Bone marrow (tissue), 2 donors: Measurements from ENCODE around the gene DLX3.
"Not testable (repeated sequence)": the region's sequence is repeated elsewhere in the genome, so short reads cannot be mapped to it uniquely, and the experiment has no call there.

Experiments
- DNase-seq, 2 donors: peaks; one replicate each; lab custom pipeline; 2025; lab: John Stamatoyannopoulos, UW

DLX3 gene

DNA sequence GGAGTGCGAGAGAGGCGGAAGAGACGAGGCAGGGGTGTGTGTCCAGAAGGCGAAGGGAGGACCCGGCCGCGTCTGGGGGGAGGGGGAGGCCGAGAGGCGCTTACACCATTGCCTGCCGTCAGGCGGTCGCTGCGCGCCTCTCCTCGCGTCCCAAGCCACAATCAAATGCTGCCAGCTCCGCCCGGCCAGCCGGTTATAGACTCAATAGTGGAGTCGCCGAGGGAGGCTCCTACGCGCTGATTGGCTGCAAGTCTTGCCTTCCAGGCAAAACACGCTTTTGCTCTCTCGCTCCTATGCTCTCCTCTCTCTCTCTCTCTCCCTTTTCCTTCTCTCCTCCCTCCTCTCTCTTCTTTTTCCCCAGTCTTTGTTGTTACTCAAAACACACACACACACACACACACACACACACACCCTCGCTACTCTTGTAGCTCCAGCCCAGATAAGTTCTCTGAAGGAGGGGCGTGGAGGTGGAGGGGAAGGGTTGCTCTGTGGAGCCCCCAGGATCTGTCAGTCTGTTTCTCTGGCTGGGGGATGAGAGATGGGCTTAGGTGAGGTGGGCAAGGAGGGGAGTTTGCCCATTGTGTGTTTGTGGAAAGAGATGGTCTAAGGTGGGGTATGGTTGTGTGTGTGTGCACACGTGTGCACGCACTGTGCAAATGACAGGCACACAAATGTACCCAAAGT is at the start of gene DLX3:
Gene DLX3, minus strand, starts transcription at position 170 of the 684 bp plus-strand sequence. CDS start 226 bp downstream, outside the sequence.
- DNase-seq, result no peak

DNA sequence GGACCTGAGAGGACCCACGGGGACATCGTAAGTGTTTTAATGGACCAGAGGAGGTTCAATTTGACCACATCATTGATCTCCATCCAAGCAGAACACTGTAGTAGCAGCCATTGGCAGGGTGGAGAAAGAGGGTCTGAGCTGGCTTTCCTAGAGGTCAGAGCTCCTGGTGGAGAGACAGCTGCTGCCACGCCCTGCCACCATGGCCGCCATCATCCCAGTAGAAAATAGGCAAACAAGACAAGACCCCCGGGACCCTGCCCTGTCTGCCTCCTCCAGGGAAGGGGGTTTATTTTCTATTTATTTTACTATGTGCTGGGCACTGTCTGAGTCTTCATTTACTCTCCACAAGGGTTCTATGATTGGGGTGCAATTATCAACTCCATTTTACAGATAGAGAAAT is 49.5 kb upstream of the DLX3 start:
- DNase-seq, result no peak

GRCh38 chr17:50043290-50044148 is 48.5 kb upstream of the DLX3 start:
- DNase-seq, result no peak

DNA sequence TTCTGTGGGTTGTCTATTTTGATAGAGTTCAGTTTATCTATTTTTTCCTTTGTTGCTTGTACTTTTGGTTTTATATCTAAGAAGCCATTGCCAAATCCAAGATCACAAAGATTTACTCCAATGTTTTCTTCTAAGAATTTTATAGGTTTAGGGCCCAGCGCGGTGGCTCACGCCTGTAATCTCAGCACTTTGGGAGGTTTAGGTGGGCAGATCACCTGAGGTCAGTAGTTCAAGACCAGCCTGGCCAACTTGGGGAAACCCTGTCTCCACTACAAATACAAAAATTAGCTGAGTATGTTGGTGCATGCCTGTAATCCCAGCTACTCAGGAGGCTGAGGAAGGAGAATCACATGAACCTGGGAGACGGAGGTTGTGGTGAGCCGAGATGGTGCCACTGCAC is 47.2 kb upstream of the DLX3 start:
- no peak for DNase-seq

GRCh38 chr17:50040496-50040895 is 45.5 kb upstream of the DLX3 start:
- DNase-seq, result not testable (repeated sequence)

DNA sequence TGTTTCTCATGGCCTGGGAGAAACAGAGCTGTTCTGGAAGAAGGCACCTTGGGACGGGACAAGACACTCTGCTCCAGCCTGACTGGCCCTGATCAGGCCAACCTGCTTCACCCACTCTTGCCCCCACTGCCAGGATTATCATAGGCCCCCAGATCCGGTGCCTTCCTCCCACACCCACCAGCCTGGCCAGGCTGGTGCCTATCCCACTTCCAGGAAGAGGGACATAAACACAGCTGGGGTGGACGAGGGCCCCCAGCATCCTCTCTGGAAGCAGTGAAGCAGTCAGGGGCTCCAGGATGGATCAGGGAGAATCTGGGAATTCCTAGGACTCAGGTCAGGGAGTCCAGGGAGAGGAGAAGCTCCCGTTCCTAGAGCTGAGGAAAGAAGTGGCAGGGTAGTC is 44.0 kb upstream of the DLX3 start:
- DNase-seq, result no peak

DNA sequence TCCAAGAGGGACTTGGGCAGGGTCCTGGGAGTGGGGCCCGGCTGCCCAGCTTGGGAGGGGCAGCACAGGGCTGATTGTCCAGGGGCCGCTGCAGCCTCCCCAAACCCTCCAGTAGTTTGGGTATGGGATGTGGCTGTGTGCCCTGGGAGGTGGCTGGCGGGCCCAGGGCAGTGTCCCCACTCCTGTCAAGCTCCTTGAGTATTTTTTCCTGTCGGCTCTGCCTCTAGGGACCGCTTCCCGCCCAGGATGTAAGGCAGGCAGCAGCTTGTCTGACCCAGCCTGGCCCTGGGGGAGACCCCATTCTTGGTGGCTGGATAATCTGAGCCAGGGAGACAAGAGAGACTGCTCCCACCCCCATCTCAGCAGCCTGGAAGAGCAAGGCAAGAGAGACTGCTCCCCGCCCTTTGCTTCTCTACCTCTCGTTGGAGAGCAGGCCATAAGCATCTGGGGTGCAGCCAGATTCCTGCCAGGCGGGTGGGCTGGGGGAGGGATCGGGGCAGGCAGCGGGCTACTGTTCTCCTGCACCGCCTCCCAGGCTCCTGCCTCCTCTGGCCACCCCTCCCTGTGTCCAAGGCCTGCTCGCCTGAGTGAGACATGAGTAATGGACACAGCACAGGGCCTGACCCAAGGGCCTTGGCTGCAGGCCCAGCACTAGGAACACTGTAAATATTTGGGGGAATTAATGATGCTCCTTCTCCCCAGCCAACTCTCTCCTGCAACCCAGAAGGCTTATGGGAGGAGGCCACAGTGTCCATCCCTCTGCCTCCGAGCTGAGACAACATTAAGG is 42.5 kb upstream of the DLX3 start:
- DNase-seq, result no peak

DNA sequence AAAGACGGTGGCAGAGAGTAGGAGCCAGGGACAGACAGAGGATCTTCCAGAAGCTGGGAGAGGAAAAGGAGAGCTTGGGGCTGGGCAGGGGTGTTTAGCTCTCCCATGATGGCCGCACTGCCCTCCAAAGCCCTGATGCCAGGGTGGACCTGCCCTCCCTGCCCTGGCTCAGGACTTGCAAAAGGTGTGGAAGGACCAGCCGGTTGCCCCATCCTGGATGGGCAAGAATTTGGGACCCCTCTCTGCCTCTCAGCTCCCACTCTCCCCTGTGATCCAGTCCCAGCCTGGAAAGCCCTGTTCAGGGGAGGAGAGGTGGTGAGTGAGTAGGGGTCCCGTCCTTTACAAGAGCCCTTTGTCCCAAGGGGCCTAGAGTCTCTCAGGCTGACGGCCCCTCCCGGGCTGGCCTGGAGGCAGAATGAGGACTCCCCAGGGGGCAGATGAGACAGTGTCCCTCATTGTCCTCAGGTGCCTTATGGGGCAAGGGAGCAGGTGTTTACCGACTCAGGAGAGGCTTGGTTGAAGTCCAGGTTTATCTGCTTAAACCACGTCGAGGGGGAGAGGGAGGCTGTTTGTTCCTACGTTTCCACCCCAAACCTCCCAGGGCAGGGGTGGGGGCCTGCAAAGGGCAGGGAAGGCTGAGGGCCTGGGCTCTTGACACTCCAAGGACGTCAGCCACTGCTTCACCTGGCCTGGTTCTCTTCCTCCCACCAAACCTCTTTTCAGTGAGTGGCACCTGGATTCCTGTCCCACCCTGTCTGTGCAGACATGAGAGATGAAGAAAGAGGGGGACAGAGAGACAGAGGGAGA is 41.6 kb upstream of the DLX3 start:
- no peak for DNase-seq

DNA sequence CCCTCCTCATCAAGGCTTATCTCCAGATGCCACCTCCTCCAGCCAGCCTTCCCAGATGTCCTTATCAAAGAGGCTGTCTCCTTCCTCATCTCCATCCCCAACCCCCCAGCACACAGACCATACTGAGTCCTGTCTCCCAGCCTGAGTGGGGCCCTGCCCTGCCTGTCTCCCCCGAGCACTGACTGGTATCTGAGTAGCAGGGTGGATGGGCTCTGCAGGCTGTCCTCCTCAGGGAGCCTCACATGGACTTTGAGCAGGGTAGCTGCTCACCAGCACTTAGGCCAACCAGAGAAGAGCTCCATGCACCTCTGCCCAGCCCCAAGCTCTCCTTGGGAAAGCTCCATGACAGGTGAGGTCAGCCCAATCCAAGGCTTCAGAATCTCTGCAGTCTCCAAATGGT is 40.9 kb upstream of the DLX3 start:
- DNase-seq, result no peak

- no peak for DNase-seq
Measured at GRCh38 chr17:50035421-50035879, 40.4 kb upstream of the DLX3 start.

DNA sequence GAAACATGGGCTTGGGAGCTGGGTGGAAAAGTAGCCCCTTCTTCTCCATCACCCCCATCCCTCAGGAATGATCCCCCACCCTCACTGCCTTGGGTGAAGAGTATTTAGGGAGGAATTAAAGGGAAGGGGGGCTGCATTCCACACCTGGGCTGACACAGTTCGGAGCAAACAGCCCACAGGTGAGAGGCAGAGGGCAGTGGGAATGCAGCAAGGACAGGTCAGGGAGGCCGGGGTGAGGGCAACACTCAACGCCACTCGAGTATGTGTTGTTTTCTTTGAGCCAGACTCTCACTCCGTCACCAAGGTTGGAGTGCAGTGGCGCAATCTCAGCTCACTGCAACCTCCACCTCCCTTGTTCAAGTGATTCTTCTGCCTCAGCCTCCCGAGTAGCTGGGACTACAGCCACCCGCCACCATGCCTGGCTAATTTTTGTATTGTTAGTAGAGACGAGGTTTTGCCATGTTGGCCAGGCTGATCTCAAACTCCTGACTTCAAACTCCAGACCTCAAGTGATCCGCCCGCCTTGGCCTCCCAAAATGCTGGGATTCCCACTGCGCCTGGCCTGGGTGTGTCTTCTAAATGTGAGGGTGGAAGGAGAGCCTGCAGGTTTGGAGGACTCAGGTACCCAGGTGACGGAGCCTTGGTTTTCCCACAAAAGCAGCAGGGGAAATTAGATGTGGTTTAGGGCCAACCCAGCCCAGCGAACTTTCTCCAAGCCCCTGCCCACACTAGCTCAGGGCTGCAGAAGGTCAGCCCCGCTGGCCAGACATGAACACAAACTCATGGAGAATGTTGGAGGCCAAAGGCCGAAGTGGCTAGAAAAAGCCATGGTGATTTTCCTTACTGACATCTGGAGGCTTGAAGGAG is 39.7 kb upstream of the DLX3 start:
- no peak for DNase-seq

GRCh38 chr17:50033316-50033715 is 38.3 kb upstream of the DLX3 start:
- DNase-seq, result no peak

DNA sequence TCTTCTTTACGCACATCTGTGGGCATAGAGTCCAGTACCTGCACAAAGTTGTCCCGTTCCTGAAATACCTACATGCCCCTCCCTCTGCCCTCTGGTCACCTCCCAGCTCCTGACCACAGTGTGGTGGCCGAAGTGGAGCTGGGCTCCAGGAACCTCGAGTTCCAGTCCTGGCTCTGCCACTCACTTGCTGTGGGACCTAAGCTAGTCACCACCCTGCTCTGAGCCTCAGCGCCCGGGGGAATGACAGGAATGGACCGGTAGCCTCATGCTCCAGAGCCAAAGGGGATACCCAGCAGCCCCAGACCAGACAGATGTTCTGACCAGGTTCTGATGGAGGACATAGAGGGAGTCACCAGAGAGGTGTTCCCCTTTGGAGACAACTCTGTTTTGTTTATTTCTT is 34.2 kb upstream of the DLX3 start:
- DNase-seq, result no peak

DNA sequence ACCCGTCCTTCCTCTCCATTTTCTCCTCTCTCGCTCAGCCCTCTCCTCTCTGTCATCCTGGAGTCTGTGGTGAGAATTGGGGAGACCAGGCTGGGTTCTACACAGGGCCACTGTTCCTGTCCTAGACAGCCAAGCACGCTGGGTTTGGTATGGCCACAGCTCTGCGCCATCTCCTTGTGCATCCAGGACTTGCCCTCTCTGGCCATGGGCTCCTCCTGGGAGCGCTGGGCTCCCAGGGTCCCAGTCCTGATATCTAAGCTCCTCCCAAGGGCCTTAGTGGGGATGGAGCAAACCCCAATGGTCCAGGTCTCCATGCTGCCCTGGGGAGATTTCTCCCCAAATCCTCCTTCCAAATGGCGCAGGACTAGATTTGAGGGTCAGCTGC is 33.7 kb upstream of the DLX3 start:
- no peak for DNase-seq

- DNase-seq, result peak in 1 of 2 donors; percentile 48
Measured at GRCh38 chr17:50027881-50028735, 33.1 kb upstream of the DLX3 start.

DNA sequence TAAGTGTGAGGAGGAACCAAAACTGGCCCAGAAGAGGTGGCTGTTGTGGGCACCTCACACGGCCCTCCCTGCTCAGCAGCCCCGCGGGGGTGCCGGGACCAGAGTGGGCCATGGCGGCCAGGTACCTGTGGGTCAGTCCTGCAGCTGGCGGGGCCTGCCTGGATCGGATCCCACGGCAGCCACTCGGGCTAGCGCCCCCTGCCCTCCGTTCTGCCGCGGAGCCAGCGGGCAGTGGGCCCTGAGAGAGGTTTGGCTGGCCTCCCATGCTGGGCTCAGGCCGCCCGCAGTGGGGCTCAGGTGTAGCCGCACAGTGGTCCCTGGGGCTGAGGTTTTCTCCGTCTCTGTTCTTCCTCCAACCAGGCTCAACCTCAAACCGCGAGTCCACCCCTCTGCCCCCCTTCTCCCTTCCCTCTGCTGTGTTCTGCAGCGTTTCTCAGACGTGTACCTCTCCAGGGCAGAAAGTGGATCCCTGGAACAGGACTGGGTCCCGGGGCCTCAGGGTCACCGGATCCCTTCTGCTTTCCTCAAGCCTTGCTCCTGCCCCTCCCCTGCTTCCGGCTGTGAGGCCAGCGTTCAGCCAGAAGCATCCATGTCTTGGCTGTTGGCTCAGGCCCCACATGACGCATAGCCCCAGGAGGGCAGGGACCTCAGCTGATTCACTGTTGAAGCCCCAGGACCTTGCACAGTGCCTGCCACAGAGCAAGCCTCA is 32.3 kb upstream of the DLX3 start:
- DNase-seq, result peak; percentile 27 to 29

- DNase-seq, result peak in 1 of 2 donors; percentile 41
Measured at GRCh38 chr17:50026837-50027171, 31.8 kb upstream of the DLX3 start.

DNA sequence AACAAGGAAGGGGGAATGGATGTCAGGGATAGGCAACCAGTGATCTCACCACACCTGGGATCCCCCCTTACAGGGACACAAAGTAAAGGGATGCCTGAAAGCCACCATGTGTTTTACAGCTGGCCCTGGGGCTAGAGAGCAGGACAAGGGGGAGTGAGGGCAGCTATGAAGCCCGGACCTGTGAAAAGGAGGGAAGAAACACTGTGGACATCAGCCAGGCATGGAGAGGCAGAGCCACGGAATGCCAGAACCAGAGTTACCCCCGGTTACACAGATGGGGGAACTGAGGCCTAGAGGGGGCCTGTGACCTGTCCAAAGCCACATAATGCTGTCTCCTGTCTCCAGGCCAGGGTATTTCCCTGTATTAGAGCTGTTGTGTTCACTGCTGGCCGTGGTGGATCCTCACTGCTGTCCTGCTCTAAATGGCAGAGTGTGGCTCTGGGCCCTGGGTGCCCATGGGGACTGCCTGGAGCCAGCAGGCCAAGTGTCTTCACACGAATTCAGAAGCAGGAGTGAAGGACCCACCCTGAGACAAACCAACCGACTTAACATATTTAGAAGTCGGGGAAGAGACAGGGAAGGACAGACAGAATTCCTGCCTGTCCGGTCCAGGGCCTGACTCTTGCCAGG is 31.1 kb upstream of the DLX3 start:
- DNase-seq, result no peak

- DNase-seq, result no peak
Measured at GRCh38 chr17:50024808-50025207, 29.8 kb upstream of the DLX3 start.
